Measurements from ENCODE around the gene CTXN1.

The CTXN1 gene

DNA sequence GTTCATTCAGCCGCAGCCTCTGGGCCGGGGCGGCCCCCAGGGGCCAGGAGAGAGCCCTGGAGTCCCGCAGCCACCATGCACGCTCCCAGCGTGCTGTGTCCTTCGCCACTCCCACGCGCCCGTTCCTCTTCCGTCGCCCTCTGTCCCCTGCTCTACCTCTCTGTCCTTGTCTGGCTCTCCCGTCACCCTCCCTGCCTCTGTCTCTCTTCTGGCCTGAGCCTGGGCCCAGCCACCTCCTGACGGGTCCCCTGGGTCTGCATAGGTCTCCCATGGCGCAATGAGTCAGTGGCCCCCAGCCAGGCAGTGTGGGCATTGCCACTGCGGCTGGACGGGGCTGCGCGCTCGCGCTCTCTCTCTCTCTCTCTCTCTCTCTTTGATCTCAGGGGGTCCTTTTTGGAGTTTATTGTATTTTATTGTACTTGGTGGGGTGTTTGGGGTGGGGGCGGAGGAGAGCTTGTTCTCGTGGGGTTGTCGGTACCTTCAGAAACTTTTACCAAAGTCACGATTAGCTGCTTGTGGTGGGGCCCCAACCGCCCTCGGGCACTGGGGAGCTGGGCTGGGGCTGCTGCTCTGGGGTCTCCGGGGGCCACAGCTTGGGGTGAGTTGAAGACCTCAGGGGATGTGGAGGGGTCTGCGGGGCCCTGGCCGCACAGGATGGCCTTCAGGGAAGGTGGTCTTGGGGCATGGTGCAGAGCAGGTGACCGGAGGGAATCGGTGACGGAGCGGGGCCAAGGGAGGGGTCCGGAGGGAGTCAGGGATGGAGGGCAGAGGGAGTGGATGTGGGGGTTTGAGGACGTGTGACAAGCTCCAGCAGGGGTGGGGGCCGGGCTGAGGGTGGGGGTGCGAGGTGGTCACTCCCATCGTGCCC is 13.0 kb downstream of the CTXN1 start:
- DNase-seq = no peak

DNA sequence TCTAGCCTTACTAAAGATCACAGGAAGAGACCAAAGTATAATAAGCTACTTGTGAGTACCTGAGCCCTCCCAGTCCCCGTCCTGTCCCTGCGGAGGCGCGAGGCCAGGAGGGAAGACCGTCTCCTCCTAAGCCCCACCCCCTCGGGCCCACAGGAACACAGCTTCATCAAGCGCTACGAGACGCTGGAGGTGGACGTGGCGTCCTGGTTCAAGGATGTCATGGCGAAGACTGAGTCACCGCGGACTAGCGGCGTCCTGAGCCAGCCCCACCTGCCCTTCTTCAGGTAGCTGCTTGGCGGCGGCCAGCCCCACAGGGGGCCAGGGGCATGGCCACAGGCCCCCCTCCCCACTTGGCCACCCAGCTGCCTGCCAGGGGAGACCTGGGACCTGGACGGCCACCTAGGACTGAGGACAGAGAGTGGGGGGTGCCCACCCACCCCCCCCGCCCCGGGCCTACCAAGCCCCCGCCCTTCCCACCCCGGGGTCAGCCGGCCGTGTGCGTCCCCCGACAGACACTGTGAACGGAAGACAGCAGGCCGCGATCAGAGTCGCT is 13.7 kb downstream of the CTXN1 start:
- no peak for DNase-seq

- no peak for DNase-seq
Measured at GRCh38 chr19:7911508-7912143, 14.3 kb downstream of the CTXN1 start.

- DNase-seq = no peak
Measured at GRCh38 chr19:7910321-7911161, 15.4 kb downstream of the CTXN1 start.

DNA sequence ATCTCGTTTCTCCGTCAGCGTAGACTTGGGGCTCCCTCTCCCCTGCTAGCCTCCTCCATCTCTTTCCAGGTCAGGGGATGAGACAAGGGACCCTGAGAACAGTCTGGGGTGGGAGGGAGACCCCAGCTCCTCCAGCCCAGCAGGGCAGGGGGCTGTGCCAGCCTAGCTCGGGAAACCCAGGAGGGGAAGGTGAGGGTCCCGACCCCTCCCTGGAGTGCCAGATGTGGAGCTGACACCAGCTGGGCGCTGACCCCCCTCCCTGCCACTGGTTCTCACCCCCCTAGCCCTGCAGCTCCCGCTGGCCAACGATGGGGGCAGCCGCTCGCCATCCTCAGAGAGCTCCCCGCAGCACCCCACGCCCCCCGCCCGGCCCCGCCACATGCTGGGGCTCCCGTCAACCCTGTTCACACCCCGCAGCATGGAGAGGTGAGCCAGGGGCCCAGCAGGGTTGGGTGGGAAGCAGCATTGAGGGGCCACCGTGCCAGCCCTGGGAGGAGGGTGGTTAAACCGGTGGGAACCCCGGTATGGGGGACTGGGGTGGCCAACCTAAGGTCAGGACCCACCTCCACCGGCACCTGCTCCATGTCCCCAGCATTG is 16.4 kb downstream of the CTXN1 start:
- no peak for DNase-seq

DNA sequence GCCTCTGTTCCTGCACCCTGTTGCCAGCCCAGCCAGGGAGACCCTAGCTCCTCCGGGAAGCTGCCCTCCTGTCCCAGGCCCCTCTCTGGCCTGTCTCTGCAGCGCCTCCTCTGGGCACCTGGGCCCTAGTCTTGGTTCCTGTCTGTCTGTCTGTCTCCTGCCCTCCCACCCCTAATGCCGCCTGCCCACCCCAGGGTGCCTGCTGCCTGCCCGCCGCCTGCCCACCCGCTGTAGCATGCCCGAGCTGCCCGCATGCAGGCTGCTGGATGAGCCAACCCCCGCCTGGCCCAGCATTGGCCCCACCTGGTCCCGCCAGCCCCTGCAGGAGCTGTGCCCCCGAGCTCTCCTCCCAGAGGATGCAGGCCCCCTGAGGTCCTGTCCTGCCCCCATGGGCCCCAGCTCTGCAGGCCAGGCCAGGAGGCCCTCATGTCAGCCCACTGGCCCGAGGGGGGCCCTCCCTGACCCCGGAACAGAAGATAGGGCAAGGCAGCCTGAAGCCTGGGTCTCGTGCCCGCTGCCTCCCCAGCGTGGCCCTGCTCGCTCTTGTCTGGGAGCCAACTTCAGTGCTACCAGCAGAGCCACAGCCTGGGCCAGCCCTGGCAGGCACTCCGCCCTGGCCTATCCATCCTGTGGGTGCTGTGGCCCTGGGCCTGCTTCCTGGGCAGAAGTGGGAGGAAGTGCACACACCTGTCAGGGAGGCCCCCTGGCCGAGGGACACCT is 17.0 kb downstream of the CTXN1 start:
- no peak for DNase-seq

- DNase-seq = no peak
Measured at GRCh38 chr19:7908078-7908699, 17.7 kb downstream of the CTXN1 start.

DNA sequence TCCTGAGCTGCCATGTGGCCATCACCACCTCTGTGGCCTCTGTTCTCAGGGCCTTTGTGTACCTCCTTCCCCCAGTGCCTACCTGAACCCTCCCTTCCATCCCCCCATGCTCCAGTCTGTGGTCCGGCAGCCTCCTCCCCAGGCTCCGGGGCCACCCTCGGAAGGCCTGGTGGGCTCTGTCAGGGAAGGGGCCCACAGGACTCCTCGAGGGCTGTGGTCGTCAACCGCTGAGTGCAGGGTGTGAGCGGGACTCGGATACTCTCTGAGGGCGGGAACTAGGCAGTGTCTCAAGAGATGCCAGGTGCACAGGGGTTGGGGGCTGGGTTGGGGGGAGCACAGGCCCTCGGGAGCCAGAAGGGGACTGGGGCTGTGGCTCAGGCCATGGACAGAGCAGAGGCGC is 18.4 kb downstream of the CTXN1 start:
- no peak for DNase-seq

GRCh38 chr19:7907122-7907521 is 18.8 kb downstream of the CTXN1 start:
- DNase-seq = no peak

DNA sequence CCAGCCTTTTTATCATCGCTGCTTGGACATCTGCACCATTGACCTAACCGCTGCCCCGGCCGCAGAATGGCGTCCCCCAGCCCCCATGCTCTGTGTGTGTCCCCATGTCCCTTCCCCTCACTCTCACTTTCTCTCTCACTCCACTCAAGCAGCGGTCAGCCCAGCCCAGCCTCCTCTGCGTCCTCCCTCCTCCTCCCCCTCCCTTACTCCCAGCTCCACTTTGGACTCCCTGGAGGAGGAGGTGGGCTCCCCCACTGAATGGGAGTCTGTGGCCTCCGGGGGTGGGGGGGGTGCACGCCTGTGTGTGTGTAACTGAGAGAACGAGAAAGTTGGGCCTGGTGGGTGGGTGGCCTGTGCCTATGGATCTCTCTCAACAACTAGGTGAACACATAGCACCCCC is 20.1 kb downstream of the CTXN1 start:
- DNase-seq = no peak

- no peak for DNase-seq
Measured at GRCh38 chr19:7905268-7905667, 20.7 kb downstream of the CTXN1 start.

DNA sequence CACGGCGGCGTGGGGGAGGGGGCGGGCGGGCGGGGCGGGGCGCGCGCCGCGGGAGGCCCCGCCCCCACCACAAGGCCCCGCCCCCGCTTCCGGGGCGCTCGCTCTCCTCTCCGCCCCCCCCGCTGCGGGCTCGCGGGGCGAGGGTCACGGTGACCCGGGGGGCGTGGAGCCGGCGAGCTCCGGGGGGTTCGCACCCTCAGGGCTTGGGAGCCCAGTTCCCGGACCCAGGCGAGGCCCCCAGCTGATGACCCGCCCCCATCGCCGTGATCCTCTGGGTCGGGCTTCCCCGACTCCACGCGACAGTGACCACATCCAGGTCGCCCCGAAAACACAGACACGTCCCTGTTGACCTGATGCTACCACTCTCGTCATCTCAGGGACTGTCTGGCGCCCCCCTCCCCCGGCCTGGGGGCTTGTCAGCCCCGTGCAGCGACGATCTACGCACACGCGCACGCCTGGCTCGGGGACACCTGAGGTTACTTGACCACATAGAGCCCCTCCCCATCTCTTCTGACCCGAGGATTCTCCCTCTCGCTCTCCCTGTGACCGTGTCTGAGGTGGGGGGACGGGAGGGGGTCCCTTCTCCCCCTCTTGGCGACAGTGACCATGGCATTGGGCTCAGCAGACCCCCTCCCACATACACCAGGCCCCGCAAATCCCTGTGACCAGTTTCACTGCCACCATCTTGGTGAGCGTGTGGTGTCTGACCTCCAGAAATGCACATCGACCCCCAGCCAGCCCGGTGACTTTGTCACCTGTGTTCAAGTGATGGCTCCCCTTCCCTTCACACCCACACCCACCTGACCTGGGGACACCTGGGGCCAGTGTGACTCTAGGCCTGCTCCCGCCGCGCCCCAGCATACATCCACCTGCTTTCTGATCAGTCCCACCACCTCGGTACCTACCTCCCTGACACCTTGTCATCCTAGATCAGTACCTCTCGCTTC is 21.6 kb downstream of the CTXN1 start:
- DNase-seq = no peak

- DNase-seq = peak; percentile 98
Measured at GRCh38 chr19:7903244-7904073, 22.5 kb downstream of the CTXN1 start, which contains the start of gene MAP2K7. MAP2K7 (plus strand) TSS chr19:7903877; CDS start chr19:7903945, 68 bp downstream.

DNA sequence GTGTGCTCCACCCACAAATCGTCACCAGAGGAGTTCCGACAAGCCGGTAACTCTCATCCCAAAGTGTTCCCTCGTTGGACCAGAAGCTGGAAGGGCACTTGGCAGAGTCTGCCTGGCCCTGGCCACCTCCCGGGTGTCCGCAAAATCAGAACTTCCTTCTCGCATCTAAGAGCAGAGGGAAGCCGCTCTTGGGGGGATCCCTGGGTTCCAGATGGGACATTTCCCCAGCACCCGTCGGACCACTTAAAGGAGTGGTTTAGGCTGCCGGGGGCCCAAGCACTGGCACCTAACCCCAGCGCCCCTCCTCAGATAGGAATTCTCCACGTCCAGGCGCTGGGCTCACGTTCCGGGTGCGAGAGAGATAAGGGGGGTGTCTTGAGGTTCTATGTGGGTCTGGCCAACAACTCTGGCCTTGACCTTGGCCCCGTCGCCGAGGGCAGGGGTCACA is 23.1 kb downstream of the CTXN1 start:
- DNase-seq = no peak

DNA sequence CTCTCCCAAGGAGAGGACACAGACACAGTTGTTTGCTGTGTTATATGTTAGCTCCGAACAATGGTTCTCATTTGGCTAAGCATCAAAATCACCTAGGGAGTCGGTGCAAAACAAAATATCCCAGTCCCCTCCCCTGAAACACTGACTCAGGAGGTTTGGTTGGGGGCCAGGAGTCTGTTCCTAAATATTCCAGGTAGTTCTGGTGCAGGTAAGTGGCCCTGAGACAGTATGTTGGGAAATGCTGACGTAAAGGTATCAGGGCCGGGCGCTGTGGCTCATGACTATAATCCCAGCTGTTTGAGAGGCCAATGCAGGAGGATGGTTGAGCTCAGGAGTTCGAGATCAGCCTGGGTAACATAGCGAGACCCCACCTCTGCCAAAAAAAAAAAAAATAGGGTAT is 24.6 kb downstream of the CTXN1 start:
- no peak for DNase-seq

- DNase-seq = no peak
Measured at GRCh38 chr19:7900931-7901330, 25.0 kb downstream of the CTXN1 start.

DNA sequence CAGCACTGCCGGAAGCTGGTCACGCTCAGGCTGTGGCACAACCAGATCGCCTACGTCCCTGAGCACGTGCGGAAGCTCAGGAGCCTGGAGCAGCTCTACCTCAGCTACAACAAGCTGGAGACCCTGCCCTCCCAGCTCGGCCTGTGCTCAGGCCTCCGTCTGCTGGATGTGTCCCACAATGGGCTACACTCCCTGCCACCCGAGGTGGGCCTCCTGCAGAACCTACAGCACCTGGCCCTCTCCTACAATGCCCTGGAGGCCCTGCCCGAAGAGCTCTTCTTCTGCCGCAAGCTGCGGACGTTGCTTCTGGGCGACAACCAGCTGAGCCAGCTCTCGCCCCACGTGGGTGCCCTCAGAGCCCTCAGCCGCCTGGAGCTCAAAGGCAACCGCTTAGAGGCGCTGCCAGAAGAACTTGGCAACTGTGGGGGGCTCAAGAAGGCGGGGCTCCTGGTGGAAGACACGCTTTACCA is 25.5 kb downstream of the CTXN1 start:
- no peak for DNase-seq

GRCh38 chr19:7899751-7900378 is 26.1 kb downstream of the CTXN1 start:
- DNase-seq = no peak

GRCh38 chr19:7898967-7899366 is 27.0 kb downstream of the CTXN1 start:
- no peak for DNase-seq

Data from DMS153 (cell line).